GM19372 (cell line): ENCODE results near the gene PLXND1.
"Not testable (repeated sequence)": the region's sequence is repeated elsewhere in the genome, so short reads cannot be mapped to it uniquely, and the experiment has no call there.

Source experiments
- ATAC-seq: cut with Tn5 transposase; IDR thresholded peaks from one replicate; pipeline ENCODE4 v1.9.1; 2021; ENCODE audit warnings: mild to moderate bottlenecking, low read depth, moderate library complexity; ENCODE audit not compliant: unreplicated experiment

Gene PLXND1

DNA sequence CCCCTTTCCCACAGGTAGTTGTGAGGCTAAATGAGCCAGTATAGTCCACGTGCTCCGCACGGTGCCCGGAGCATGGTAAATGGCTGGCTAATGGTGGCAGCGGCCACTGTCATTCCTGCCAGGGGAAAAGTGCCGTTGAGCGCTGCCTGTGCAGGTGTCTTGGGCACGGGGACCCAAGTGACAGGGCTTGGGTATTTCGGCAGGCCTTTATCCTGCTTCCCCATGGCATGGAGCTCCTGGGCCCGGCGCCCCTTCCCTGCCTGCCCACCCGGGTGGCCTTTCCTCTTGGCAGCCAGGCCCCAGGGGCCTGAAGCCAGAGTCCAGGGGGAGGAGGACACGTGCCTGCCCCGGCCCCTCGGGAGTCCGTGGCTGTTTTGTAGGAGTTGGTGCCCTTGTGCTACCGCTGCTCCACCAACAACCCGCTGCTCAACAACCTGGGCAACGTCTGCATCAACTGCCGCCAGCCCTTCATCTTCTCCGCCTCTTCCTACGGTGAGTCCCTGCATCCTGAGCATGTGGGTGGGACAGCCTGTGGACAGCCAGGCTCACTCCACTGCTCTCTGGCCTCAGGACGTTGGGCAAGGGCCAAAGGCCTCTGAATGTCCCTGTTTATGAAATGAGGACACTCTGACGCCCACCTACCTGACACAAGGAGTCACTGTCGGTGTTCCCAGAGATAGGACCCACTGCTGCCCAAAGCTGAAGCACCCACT is 91.2 kb downstream of the PLXND1 start:
- not testable (repeated sequence) for ATAC-seq

DNA sequence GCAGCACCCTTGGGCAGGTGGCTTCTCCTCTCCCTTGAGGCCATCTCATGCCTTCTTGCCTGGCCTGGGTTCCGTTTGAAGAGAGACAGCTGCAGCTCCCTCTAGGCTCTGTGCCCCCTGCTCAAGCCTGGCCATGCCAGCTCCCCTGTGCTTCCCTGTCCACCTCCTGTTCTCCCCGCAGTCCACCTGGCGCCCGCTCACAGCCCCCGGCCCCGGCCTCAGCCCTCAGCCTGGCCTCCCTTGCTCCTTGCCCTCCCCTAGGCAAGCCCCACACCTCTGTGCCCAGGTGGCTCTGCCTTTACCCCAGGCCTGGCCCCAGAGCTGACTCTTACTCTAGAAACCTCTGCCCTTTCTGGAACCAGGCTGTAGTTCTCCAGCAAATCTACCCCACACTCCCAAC is 91.9 kb downstream of the PLXND1 start:
- no peak for ATAC-seq

DNA sequence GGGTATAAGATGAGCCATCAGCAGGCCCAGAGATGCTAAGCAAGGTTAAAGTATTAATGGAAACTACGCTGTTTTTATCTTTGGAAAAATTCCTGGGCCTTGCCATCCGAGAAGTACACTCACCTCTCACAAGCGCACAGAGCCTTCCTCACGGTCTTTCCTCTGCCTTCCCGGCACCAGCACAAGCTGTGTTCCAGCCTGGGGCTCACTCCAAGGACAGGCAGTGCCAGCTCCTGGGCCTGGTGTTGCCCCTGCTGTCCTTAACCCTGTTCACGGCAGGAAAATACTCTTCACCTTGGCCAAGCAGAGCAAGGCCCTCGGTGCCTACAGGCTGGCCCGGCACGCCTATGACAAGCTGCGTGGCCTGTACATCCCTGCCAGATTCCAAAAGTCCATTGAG is 92.4 kb downstream of the PLXND1 start:
- no peak for ATAC-seq

DNA sequence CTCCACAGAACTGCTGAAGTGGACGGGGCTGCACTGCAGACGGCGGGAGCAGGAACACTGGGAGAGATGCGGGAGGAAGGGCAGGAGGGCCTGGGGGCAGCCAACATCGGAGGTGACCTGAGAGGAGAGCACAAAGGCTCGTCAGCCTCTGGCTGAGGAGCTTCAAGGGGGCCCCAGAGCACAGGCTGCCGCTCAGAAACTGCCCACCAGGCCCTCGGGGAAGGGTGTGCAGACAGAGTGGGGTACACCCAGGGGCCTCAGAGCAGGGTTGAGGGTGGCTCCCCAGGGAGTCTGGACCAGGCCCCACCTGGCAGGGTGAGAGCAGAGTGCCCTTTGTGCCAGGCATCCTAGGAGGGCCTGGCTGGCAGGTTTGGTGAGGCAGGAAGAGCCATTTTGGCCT is 92.8 kb downstream of the PLXND1 start:
- ATAC-seq = no peak

DNA sequence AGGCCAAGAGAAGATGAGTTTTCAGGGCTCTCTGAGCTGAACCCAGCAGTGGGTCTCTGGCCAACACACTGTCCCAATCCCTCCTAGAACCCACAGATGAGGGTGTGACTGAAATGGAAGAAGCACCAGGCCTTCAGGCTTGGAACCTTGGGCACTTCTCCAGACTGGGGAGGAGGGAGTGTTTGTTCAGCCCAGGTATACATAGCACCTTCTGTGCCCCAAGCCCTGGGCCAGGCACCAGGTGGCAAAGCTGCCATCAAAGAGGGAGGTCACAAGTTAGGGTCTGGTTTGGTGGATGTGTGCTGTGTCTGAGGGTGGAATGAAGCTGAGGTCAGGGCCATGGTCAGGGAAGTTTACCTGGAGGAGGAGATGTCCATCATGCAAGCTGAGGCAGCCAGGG is 93.9 kb downstream of the PLXND1 start:
- no peak for ATAC-seq

DNA sequence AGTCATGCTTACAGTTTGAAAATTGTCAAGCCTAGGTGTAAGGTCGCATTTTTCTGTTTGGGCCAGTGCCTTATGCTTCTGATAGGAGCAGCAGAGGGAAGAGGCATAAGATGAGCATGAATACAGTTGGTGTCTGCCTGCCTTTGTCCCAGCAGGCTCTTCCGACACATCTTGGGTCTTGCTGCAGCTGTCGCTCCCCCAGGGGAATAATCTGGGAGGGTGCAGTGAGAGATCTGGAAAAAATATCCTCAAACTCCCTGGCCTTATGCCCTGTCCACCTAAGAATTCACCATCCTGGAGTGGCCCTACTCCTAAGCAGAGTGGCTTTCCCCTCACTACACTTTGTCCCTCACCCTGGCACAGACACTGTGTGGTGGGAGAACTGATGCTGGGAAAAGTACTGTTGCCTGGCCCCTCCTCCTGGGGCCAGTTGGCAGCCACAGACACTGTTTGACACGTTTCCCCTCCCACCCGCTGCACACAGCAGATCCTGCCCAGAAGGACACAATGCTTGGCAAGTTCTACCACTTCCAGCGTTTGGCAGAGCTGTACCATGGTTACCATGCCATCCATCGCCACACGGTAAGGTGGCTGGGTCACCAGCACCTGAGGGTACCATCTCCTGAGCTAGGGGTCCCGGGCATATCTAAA is 99.2 kb downstream of the PLXND1 start:
- ATAC-seq = no peak

DNA sequence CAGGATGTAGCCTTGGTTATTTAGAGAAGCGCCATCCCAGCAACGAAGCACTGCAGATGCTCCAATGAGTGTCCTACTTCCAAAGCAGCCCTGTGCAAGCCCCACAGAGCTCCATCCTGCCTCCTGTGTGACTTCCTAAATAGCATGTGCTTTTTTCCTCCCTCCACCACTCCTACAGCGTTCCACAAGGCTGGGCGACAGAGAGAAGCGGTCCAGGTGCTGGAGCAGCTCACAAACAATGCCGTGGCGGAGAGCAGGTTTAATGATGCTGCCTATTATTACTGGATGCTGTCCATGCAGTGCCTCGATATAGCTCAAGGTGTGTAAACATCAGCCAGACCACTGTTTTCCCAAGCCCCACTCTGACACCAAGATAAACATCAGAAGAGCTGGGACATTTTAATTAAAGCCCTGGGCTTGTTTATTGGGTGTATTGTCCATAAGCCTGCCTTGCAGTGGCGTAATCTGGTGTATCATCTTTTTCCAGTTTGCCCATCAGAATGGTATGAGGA is 100.2 kb downstream of the PLXND1 start:
- no peak for ATAC-seq

DNA sequence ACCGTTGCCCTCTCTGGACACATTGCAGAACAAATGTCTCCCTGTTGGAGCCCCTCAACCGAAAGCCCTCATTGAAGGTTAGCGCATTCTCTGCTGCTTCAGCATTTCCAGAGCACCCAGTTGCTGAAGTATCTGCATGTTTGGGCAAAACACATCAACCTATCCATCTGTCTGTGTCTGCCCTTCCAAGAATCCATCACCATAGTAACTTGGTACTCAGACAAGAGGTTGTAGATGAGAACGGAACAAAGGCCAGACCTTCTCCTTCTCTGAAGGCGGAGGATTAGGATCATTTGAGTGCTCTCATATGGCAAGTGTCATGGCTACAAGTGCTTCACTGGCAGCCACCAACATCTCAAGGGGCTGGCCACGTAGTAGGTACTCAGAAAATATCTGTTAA is 101.1 kb downstream of the PLXND1 start:
- no peak for ATAC-seq
